Measurements from ENCODE around the gene FAM174B.

DNA sequence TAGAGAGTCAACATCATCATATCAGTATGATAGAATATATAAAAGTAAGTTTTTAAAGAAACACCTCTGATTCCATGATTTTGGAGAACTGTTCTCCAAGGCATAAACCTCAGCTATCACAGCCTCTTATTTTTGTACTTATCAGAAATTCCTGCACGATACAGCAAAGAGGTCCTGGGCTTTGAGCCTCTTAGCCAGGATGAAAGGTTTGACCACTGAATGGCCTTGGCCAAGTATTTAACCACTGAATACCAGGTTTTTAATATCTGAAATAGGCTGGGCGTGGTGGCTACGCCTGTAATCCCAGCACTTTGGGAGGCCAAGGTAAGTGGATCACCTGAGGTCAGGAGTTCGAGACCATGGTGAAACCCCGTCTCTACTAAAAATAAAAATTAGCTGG, 1.9 kb upstream of the FAM174B start:
- TF ChIP-seq, protein P1, sequence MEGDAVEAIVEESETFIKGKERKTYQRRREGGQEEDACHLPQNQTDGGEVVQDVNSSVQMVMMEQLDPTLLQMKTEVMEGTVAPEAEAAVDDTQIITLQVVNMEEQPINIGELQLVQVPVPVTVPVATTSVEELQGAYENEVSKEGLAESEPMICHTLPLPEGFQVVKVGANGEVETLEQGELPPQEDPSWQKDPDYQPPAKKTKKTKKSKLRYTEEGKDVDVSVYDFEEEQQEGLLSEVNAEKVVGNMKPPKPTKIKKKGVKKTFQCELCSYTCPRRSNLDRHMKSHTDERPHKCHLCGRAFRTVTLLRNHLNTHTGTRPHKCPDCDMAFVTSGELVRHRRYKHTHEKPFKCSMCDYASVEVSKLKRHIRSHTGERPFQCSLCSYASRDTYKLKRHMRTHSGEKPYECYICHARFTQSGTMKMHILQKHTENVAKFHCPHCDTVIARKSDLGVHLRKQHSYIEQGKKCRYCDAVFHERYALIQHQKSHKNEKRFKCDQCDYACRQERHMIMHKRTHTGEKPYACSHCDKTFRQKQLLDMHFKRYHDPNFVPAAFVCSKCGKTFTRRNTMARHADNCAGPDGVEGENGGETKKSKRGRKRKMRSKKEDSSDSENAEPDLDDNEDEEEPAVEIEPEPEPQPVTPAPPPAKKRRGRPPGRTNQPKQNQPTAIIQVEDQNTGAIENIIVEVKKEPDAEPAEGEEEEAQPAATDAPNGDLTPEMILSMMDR (IDR thresholded peaks at IDR 0.05; ENCODE audit: poor library complexity, severe bottlenecking), result no peak
- TF ChIP-seq RAD21 (conservative IDR thresholded peaks at IDR 0.05), result no peak
